Measurements from ENCODE around the gene SPATA32. TPM values are rescaled to one million over a fixed set of nuclear protein-coding genes. Genes with fewer than 3 reads are reported as not detected.

The SPATA32 gene
- total RNA-seq, 2 donors from 2014 or later = 0.62 to 0.81 TPM

GRCh38 chr17:45289301-45290268, 27.7 kb upstream of the SPATA32 start:
- H3K36me3 Mint-ChIP-seq = peaks cover 14% of the 10 kb centered on the region
- DNase-seq (ENCODE audit: low spot score) = no peak

GRCh38 chr17:45288825-45289224, 26.9 kb upstream of the SPATA32 start:
- H3K36me3 Mint-ChIP-seq = peaks cover 19% of the 10 kb centered on the region
- no peaks in the 10 kb centered on the region for H3K27me3 Mint-ChIP-seq
- peak overlapping the region in 1 of 2 donors; percentile 53 for H3K27ac Mint-ChIP-seq

More at GRCh38 chr17:45289301-45290268, 27.7 kb upstream of the SPATA32 start:
- Mint-ChIP-seq H3K27me3 (no peaks in the 10 kb centered on the region), H3K4me1 (ENCODE audit: low read depth in 2 of 2) (peaks cover 41 to 44% of the 10 kb centered on the region in 2 donors), H3K4me3 (no peak overlapping the region), H3K9me3 (no peaks in the 10 kb centered on the region), H3K27ac (peak overlapping the region; percentile 64 to 82)
- no peak for ATAC-seq

GRCh38 chr17:45287526-45288500, 25.9 kb upstream of the SPATA32 start:
- no peak for ATAC-seq
- H3K36me3 Mint-ChIP-seq = peaks cover 20% of the 10 kb centered on the region
- peak overlapping the region in 1 of 2 donors; percentile 37 for H3K27ac Mint-ChIP-seq

More at GRCh38 chr17:45288825-45289224, 26.9 kb upstream of the SPATA32 start:
- Mint-ChIP-seq H3K4me1 (ENCODE audit: low read depth in 2 of 2) (peaks cover 40 to 44% of the 10 kb centered on the region in 2 donors), H3K9me3 (no peaks in the 10 kb centered on the region), H3K4me3 (no peak overlapping the region)
- ATAC-seq = no peak
- DNase-seq (ENCODE audit: low spot score) = no peak

GRCh38 chr17:45286286-45286685, 24.4 kb upstream of the SPATA32 start:
- Mint-ChIP-seq H3K27ac (no peak overlapping the region), H3K4me1 (ENCODE audit: low read depth in 2 of 2) (peaks cover 29 to 31% of the 10 kb centered on the region in 2 donors), H3K4me3 (no peak overlapping the region), H3K9me3 (no peaks in the 10 kb centered on the region), H3K36me3 (peaks cover 20% of the 10 kb centered on the region), H3K27me3 (no peaks in the 10 kb centered on the region)
- ATAC-seq (no peak), DNase-seq (ENCODE audit: low spot score) (no peak)

More at GRCh38 chr17:45287526-45288500, 25.9 kb upstream of the SPATA32 start:
- no peak for DNase-seq (ENCODE audit: low spot score)
- peaks cover 33 to 38% of the 10 kb centered on the region in 2 donors for H3K4me1 Mint-ChIP-seq (ENCODE audit: low read depth in 2 of 2)
- H3K27me3 Mint-ChIP-seq = no peaks in the 10 kb centered on the region
- H3K9me3 Mint-ChIP-seq = no peaks in the 10 kb centered on the region
- H3K4me3 Mint-ChIP-seq = no peak overlapping the region

- peaks cover 22 to 23% of the 10 kb centered on the region in 2 donors for H3K4me1 Mint-ChIP-seq (ENCODE audit: low read depth in 2 of 2)
- H3K27ac Mint-ChIP-seq = peak overlapping the region; percentile 70 to 84
- H3K4me3 Mint-ChIP-seq = no peak overlapping the region
- no peaks in the 10 kb centered on the region for H3K9me3 Mint-ChIP-seq
- DNase-seq (ENCODE audit: low spot score) (no peak), ATAC-seq (peak; percentile 46 to 47)
- H3K27me3 Mint-ChIP-seq = no peaks in the 10 kb centered on the region
- peaks cover 14% of the 10 kb centered on the region for H3K36me3 Mint-ChIP-seq
These were observed 22.6 kb upstream of the SPATA32 start for GRCh38 chr17:45284176-45285140.

- DNase-seq (ENCODE audit: low spot score) (no peak), ATAC-seq (no peak)
- H3K9me3 Mint-ChIP-seq = no peaks in the 10 kb centered on the region
- peaks cover 22 to 23% of the 10 kb centered on the region in 2 donors for H3K4me1 Mint-ChIP-seq (ENCODE audit: low read depth in 2 of 2)
- H3K36me3 Mint-ChIP-seq = peaks cover 14% of the 10 kb centered on the region
- no peak overlapping the region for H3K4me3 Mint-ChIP-seq
- H3K27ac Mint-ChIP-seq = peak overlapping the region; percentile 70 to 84
- H3K27me3 Mint-ChIP-seq = no peaks in the 10 kb centered on the region
These were observed 21.8 kb upstream of the SPATA32 start for GRCh38 chr17:45283711-45284110.

- Mint-ChIP-seq H3K9me3 (no peaks in the 10 kb centered on the region), H3K27ac (peak overlapping the region; percentile 49 to 84), H3K4me1 (ENCODE audit: low read depth in 2 of 2) (peaks cover 24% of the 10 kb centered on the region in 2 donors), H3K4me3 (no peak overlapping the region), H3K36me3 (peaks cover 14% of the 10 kb centered on the region), H3K27me3 (no peaks in the 10 kb centered on the region)
- DNase-seq (ENCODE audit: low spot score) (no peak), ATAC-seq (peak; percentile 74)
These were observed 21.1 kb upstream of the SPATA32 start for GRCh38 chr17:45282683-45283644.

GRCh38 chr17:45279898-45280297, 18.0 kb upstream of the SPATA32 start:
- H3K4me3 Mint-ChIP-seq = no peak overlapping the region
- H3K27me3 Mint-ChIP-seq = no peaks in the 10 kb centered on the region
- peak overlapping the region; percentile 39 for H3K27ac Mint-ChIP-seq
- H3K4me1 Mint-ChIP-seq (ENCODE audit: low read depth in 2 of 2) = peaks cover 27 to 30% of the 10 kb centered on the region in 2 donors
- DNase-seq (ENCODE audit: low spot score) (no peak), ATAC-seq (no peak)
- H3K36me3 Mint-ChIP-seq = peaks cover 7% of the 10 kb centered on the region
- H3K9me3 Mint-ChIP-seq = no peaks in the 10 kb centered on the region

- Mint-ChIP-seq H3K27ac (peak overlapping the region in 1 of 2 donors; percentile 53), H3K27me3 (no peaks in the 10 kb centered on the region), H3K4me3 (no peak overlapping the region), H3K36me3 (no peaks in the 10 kb centered on the region), H3K9me3 (no peaks in the 10 kb centered on the region), H3K4me1 (ENCODE audit: low read depth in 2 of 2) (peaks cover 17 to 19% of the 10 kb centered on the region in 2 donors)
- DNase-seq (ENCODE audit: low spot score) (no peak), ATAC-seq (no peak)
These were observed 16.1 kb upstream of the SPATA32 start for GRCh38 chr17:45277992-45278391.

GRCh38 chr17:45277216-45277849, 15.4 kb upstream of the SPATA32 start:
- Mint-ChIP-seq H3K27me3 (no peaks in the 10 kb centered on the region), H3K4me1 (ENCODE audit: low read depth in 2 of 2) (peaks cover 12 to 13% of the 10 kb centered on the region in 2 donors), H3K36me3 (no peaks in the 10 kb centered on the region), H3K4me3 (no peak overlapping the region), H3K27ac (peak overlapping the region; percentile 53 to 60), H3K9me3 (no peaks in the 10 kb centered on the region)
- ATAC-seq (peak; percentile 85 to 86), DNase-seq (ENCODE audit: low spot score) (peak; percentile 88)

- Mint-ChIP-seq H3K36me3 (no peaks in the 10 kb centered on the region), H3K27ac (no peak overlapping the region), H3K27me3 (no peaks in the 10 kb centered on the region), H3K9me3 (no peaks in the 10 kb centered on the region), H3K4me3 (no peak overlapping the region), H3K4me1 (ENCODE audit: low read depth in 2 of 2) (peaks cover 11 to 13% of the 10 kb centered on the region in 2 donors)
- DNase-seq (ENCODE audit: low spot score) (peak; percentile 35), ATAC-seq (no peak)
These were observed 14.1 kb upstream of the SPATA32 start for GRCh38 chr17:45276031-45276430.
